ENCODE measurements around the gene ZDHHC16. TPM values are rescaled to one million over a fixed set of nuclear protein-coding genes. Genes with fewer than 3 reads are reported as not detected.
"Not testable (repeated sequence)": the region's sequence is repeated elsewhere in the genome, so short reads cannot be mapped to it uniquely, and the experiment has no call there.

ZDHHC16 gene
- total RNA-seq, 1 donor from 2014 or later: 41.4 TPM

DNA sequence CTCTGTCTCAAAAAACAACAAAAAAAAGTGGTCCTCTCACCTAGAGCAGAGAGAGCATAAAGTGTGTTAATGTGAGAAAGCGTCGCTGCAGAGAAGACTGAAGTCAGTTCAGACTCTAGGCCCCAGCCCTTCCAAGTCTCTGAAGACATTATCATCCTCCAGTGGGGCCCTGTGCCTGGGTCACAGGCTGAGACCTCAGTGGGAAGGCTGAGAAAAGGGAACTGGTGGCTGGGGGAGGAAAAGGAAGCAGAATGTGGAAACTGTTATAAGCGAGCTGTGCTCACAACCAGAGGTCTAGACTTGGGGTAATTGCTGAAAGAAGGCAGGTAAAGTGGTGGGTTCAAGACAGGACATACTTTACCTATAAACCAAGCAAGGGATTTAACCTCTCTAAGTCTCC, 39.9 kb upstream of the ZDHHC16 start:
- TF ChIP-seq, protein P1, sequence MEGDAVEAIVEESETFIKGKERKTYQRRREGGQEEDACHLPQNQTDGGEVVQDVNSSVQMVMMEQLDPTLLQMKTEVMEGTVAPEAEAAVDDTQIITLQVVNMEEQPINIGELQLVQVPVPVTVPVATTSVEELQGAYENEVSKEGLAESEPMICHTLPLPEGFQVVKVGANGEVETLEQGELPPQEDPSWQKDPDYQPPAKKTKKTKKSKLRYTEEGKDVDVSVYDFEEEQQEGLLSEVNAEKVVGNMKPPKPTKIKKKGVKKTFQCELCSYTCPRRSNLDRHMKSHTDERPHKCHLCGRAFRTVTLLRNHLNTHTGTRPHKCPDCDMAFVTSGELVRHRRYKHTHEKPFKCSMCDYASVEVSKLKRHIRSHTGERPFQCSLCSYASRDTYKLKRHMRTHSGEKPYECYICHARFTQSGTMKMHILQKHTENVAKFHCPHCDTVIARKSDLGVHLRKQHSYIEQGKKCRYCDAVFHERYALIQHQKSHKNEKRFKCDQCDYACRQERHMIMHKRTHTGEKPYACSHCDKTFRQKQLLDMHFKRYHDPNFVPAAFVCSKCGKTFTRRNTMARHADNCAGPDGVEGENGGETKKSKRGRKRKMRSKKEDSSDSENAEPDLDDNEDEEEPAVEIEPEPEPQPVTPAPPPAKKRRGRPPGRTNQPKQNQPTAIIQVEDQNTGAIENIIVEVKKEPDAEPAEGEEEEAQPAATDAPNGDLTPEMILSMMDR (IDR thresholded peaks at IDR 0.05; ENCODE audit: unreplicated experiment): no peak
- Mint-ChIP-seq H3K36me3 (no peaks in the 10 kb centered on the region), H3K27ac (no peak overlapping the region), H3K4me3 (no peak overlapping the region), H3K4me1 (peaks cover 8% of the 10 kb centered on the region), H3K27me3 (ENCODE audit: low read depth) (no peaks in the 10 kb centered on the region), H3K9me3 (no peaks in the 10 kb centered on the region)
- no peak for DNase-seq (ENCODE audit: low spot score in 2 of 2, unreplicated experiment in 2 of 2)

DNA sequence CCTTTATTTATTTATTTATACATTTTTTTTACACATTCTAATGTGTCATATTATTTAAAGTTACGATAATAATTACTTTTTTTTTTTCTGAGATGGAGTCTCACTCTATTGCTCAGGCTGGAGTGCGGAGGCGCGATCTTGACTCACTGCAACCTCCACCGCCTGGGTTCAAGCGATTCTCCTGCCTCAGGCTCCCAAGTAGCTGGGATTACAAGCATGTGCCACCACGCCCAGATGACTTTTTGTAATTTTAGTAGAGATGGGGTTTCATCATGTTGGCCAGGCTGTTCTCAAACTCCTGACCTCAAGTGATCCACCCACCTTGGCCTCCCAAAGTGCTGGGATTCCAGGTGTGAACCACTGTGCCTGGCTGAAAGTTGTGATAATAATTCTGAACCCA, 39.5 kb upstream of the ZDHHC16 start:
- H3K27me3 Mint-ChIP-seq (ENCODE audit: low read depth); H3K36me3 Mint-ChIP-seq; H3K4me1 Mint-ChIP-seq; DNase-seq (ENCODE audit: low spot score in 2 of 2, unreplicated experiment in 2 of 2); H3K9me3 Mint-ChIP-seq; H3K27ac Mint-ChIP-seq; H3K4me3 Mint-ChIP-seq: not testable (repeated sequence)

DNA sequence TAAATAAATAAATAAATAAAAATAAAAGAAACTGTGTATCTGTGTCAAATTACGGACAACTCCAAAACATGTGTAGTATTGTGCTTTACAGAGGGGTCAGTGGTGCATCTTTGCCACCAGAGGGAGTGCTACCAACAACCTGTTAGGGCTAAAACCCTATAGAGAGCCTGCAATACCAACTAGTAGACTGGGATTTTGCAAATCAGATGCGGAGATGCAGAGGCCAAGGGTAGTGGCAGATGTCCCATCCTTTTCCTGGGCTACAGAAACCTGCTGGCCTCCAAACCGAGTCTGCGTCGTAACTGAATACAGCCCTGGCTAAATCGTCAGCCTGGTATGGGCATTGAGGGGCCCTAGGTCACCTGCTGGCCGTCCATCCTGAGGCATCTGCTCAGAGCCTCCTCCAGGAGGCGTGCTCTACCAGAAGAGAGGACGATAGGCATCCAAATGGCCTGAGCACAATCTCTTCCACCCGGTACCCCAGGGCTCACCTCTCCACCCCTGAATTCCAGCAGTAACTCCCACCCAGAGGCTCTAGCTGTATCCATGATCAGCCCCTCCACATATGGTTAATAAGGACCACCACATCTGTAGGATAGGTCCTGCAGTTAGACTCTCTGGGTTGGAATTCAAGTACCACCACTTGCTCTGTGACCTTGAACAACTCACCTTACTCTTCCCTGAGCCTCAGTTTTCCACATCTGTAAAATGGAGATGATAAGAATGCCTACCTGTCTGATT, 38.6 kb upstream of the ZDHHC16 start:
- H3K4me3 Mint-ChIP-seq: no peak overlapping the region
- H3K36me3 Mint-ChIP-seq: no peaks in the 10 kb centered on the region
- H3K27me3 Mint-ChIP-seq (ENCODE audit: low read depth): no peaks in the 10 kb centered on the region
- H3K9me3 Mint-ChIP-seq: no peaks in the 10 kb centered on the region
- H3K27ac Mint-ChIP-seq: no peak overlapping the region
- TF ChIP-seq, protein P1 (IDR thresholded peaks at IDR 0.05; ENCODE audit: unreplicated experiment): peak; percentile 73
- DNase-seq (ENCODE audit: low spot score in 2 of 2, unreplicated experiment in 2 of 2): peak in 1 of 2 experiments; percentile 48
- H3K4me1 Mint-ChIP-seq: peaks cover 5% of the 10 kb centered on the region

DNA sequence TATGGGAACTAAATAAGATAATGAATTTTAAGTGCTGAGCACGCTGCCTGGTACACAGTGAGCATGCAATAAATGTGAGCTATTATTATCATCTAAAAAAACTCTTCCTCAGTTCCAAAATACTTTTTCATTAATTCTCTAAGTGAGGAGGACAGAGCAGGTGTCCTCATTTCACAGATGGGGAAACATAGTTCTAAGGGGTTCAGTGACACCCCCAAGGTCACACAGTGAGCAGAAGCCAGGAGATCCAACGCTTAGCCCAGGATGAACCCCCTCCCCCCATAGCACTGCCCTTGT, 38.1 kb upstream of the ZDHHC16 start:
- TF ChIP-seq, protein P1 (IDR thresholded peaks at IDR 0.05; ENCODE audit: unreplicated experiment): no peak
- Mint-ChIP-seq H3K4me1 (peaks cover 7% of the 10 kb centered on the region), H3K4me3 (no peak overlapping the region), H3K27me3 (ENCODE audit: low read depth) (no peaks in the 10 kb centered on the region), H3K36me3 (no peaks in the 10 kb centered on the region), H3K9me3 (no peaks in the 10 kb centered on the region), H3K27ac (no peak overlapping the region)
- no peak for DNase-seq (ENCODE audit: low spot score in 2 of 2, unreplicated experiment in 2 of 2)

DNA sequence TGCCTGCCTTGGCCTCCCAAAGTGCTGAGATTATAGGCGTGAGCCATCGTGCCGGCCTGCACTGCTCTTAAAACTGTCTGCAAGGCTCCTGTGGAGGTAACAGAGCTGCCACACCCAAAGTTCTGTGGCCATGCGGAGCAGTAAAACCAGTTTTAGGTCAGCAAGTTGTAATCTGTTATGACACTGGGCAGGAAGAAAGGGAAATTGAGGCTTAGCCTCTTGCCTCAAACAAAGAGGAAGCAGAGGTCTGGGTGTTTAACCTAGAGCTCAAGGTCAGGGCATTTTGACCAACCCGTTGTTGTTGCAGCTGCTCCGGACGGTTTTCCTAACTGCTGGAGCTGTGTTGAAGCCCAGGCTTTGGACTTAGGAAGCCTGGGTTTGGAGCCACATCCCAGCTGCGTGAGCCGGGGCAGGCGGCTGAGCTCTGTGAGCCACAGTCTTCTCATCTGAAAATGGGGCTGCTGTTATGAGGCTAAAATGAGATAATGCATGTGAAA, 37.4 kb upstream of the ZDHHC16 start:
- TF ChIP-seq, protein P1 (IDR thresholded peaks at IDR 0.05; ENCODE audit: unreplicated experiment): no peak
- H3K9me3 Mint-ChIP-seq: no peaks in the 10 kb centered on the region

DNA sequence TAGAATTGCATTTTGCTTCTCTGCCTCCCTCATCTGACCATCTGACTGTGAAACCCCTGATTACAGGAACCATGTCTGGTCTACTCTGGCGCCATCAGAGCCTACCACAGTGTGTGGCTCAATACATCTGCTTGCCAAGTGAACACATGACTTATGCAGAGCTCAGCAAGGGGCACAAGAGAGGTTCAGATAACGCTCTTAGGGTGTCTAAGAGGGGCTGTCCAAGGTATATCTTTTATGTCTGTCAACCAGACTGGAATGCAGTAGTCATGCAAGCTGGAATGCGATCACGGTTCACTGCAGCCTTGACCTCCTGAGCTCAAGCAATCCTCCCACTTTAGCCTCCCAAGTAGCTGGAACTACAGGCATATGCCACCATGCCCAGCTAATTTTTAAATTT, 34.6 kb upstream of the ZDHHC16 start:
- peak overlapping the region; percentile 39 for H3K27ac Mint-ChIP-seq
- DNase-seq (ENCODE audit: low spot score in 2 of 2, unreplicated experiment in 2 of 2): no peak
- TF ChIP-seq, protein P1 (IDR thresholded peaks at IDR 0.05; ENCODE audit: unreplicated experiment): no peak
- H3K36me3 Mint-ChIP-seq: no peaks in the 10 kb centered on the region
- no peaks in the 10 kb centered on the region for H3K9me3 Mint-ChIP-seq
- H3K4me3 Mint-ChIP-seq: no peak overlapping the region
- H3K4me1 Mint-ChIP-seq: peaks cover 16% of the 10 kb centered on the region
- no peaks in the 10 kb centered on the region for H3K27me3 Mint-ChIP-seq (ENCODE audit: low read depth)

More for the DNA sequence above, 37.4 kb upstream of the ZDHHC16 start:
- Mint-ChIP-seq H3K27ac (no peak overlapping the region), H3K4me3 (no peak overlapping the region), H3K27me3 (ENCODE audit: low read depth) (no peaks in the 10 kb centered on the region), H3K4me1 (peaks cover 9% of the 10 kb centered on the region), H3K36me3 (no peaks in the 10 kb centered on the region)
- no peak for DNase-seq (ENCODE audit: low spot score in 2 of 2, unreplicated experiment in 2 of 2)
